SJSA1 (cell line): ENCODE data around the gene NUDT11. TPM values are rescaled to one million over a fixed set of nuclear protein-coding genes. Genes with fewer than 3 reads are reported as not detected.

ENCODE experiments used
- DNase-seq, 2 experiments: peaks; one replicate each; pipeline ENCODE4 v3.0.0-alpha.2; 2015 to 2020; ENCODE audit warnings: low spot score in 2 of 2, low read depth in 1 of 2
- H3K27ac ChIP-seq: fragments of 250-450 bp; sonication (Bioruptor Pico); 2 replicates; pipeline ENCODE4 v1.5.1; 2020; ENCODE audit warnings: mild to moderate bottlenecking, moderate library complexity
- H3K27me3 ChIP-seq: fragments of 250-450 bp; sonication (Bioruptor Pico); replicated peaks from 2 replicates; pipeline ENCODE4 v1.5.1; 2020; ENCODE audit warnings: mild to moderate bottlenecking, moderate library complexity
- H3K36me3 ChIP-seq: fragments of 250-450 bp; sonication (Bioruptor Pico); 2 replicates; pipeline ENCODE4 v1.5.1; 2020; ENCODE audit warnings: mild to moderate bottlenecking
- H3K4me1 ChIP-seq: fragments of 250-450 bp; sonication (Bioruptor Pico); replicated peaks from 2 replicates; pipeline ENCODE4 v1.6.1; 2021; ENCODE audit warnings: mild to moderate bottlenecking
- H3K4me3 ChIP-seq: fragments of 250-450 bp; sonication (Bioruptor Pico); 2 replicates; pipeline ENCODE4 v1.5.1; 2020; ENCODE audit warnings: mild to moderate bottlenecking
- H3K9me3 ChIP-seq: fragments of 250-450 bp; sonication (Bioruptor Pico); replicated peaks from 2 replicates; pipeline ENCODE4 v1.5.1; 2020; ENCODE audit warnings: mild to moderate bottlenecking
- total RNA-seq: library from RNA; depleted of rRNA; stranded (reverse); fragments of >200 nt; shearing (Covaris generic); gene quantifications from 2 replicates; pipeline ENCODE4 v1.2.3, GENCODE V29; 2014; rRNA removed

The NUDT11 gene
- total RNA-seq, 1 experiment from 2014 or later, result 12.3 TPM

GRCh38 chrX:51456814-51457213 lies 39.6 kb downstream of the NUDT11 start:
- no peaks in the 10 kb centered on the region for H3K27me3 ChIP-seq
- H3K36me3 ChIP-seq, result no peaks in the 10 kb centered on the region
- H3K9me3 ChIP-seq, result no peaks in the 10 kb centered on the region
- H3K4me3 ChIP-seq, result no peak overlapping the region
- H3K27ac ChIP-seq, result no peak overlapping the region
- H3K4me1 ChIP-seq, result no peaks in the 10 kb centered on the region
- DNase-seq, result no peak

GRCh38 chrX:51456246-51456645 lies 40.1 kb downstream of the NUDT11 start:
- Histone ChIP-seq H3K36me3 (no peaks in the 10 kb centered on the region), H3K27me3 (no peaks in the 10 kb centered on the region), H3K27ac (no peak overlapping the region), H3K4me1 (no peaks in the 10 kb centered on the region), H3K4me3 (no peak overlapping the region), H3K9me3 (no peaks in the 10 kb centered on the region)
- no peak for DNase-seq

GRCh38 chrX:51440365-51440764 lies 56.0 kb downstream of the NUDT11 start:
- Histone ChIP-seq H3K27ac (no peak overlapping the region), H3K4me3 (no peak overlapping the region), H3K36me3 (no peaks in the 10 kb centered on the region), H3K4me1 (no peaks in the 10 kb centered on the region), H3K27me3 (no peaks in the 10 kb centered on the region), H3K9me3 (no peaks in the 10 kb centered on the region)
- no peak for DNase-seq

Other genes starting within 250 kb of the NUDT11 start
- 4.3 and 7.8 TPM in 2 replicates for gene NUDT10, start 163.8 kb downstream of the NUDT11 start, total RNA-seq
- not detected in 2 replicates for gene CENPVL3, start 122.3 kb upstream of the NUDT11 start, total RNA-seq
- not detected in 2 replicates for gene CENPVL2, start 186.2 kb upstream of the NUDT11 start, total RNA-seq
- not detected in 2 replicates for gene CENPVL1, start 213.9 kb upstream of the NUDT11 start, total RNA-seq
- 4.8 and 6.1 TPM in 2 replicates for gene GSPT2, start 246.8 kb upstream of the NUDT11 start, total RNA-seq